ENCODE results near the gene MACROD1.

The MACROD1 gene

GRCh38 chr11:64118876-64119665 lies 46.8 kb downstream of the MACROD1 start:
- no peak for TF ChIP-seq PAX5 (IDR thresholded peaks at IDR 0.05; ENCODE audit: insufficient read depth, low read length, severe bottlenecking)
- TF ChIP-seq TAF1 (IDR thresholded peaks at IDR 0.05; ENCODE audit: low read depth, low read length): no peak
- no peak for DNase-seq (ENCODE audit: insufficient read length, low spot score)
- no peak for FAIRE-seq

- FAIRE-seq (no peak), DNase-seq (ENCODE audit: insufficient read length, low spot score) (no peak)
- TF ChIP-seq SPI1 (IDR thresholded peaks at IDR 0.05; ENCODE audit: low read depth, low read length) (no peak), POLR2A (IDR thresholded peaks at IDR 0.05; ENCODE audit: low read depth, low read length) (no peak), POLR2AphosphoS5 (IDR thresholded peaks at IDR 0.05; ENCODE audit: low read depth, low read length) (no peak), TAF1 (IDR thresholded peaks at IDR 0.05; ENCODE audit: low read depth, low read length) (no peak), PAX5 (IDR thresholded peaks at IDR 0.05; ENCODE audit: insufficient read depth, low read length, severe bottlenecking) (no peak), POU2F2 (IDR thresholded peaks at IDR 0.05; ENCODE audit: low read depth, low read length) (no peak)
Measured at GRCh38 chr11:64117763-64118459, 48.0 kb downstream of the MACROD1 start.

GRCh38 chr11:64115531-64116522 lies 50.1 kb downstream of the MACROD1 start:
- FAIRE-seq (no peak), DNase-seq (ENCODE audit: insufficient read length, low spot score) (no peak)
- TF ChIP-seq TAF1 (IDR thresholded peaks at IDR 0.05; ENCODE audit: low read depth, low read length) (no peak), PAX5 (IDR thresholded peaks at IDR 0.05; ENCODE audit: insufficient read depth, low read length, severe bottlenecking) (no peak), SPI1 (IDR thresholded peaks at IDR 0.05; ENCODE audit: low read depth, low read length) (no peak), POU2F2 (IDR thresholded peaks at IDR 0.05; ENCODE audit: low read depth, low read length) (no peak)

DNA sequence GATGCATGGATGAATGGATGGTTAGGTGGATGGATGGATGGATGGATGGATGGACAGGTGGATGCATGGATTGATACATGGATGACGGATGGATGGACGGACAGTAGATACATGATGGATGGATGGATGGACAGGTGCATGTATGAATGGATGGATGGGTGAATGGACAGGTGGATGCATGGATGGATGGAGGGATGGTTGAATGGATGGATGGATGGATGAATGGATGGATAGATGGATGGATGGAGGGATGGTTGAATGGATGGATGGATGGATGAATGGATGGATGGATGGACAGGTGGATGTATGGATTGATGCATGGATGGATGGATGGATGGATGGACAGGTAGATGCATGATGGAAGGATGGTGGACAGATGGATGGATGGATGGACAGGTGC lies 51.7 kb downstream of the MACROD1 start:
- FAIRE-seq (no peak), DNase-seq (ENCODE audit: insufficient read length, low spot score) (no peak)
- TF ChIP-seq PAX5 (IDR thresholded peaks at IDR 0.05; ENCODE audit: insufficient read depth, low read length, severe bottlenecking) (no peak), POU2F2 (IDR thresholded peaks at IDR 0.05; ENCODE audit: low read depth, low read length) (no peak), POLR2AphosphoS5 (IDR thresholded peaks at IDR 0.05; ENCODE audit: low read depth, low read length) (no peak), SPI1 (IDR thresholded peaks at IDR 0.05; ENCODE audit: low read depth, low read length) (no peak), POLR2A (IDR thresholded peaks at IDR 0.05; ENCODE audit: low read depth, low read length) (no peak), TAF1 (IDR thresholded peaks at IDR 0.05; ENCODE audit: low read depth, low read length) (no peak)

DNA sequence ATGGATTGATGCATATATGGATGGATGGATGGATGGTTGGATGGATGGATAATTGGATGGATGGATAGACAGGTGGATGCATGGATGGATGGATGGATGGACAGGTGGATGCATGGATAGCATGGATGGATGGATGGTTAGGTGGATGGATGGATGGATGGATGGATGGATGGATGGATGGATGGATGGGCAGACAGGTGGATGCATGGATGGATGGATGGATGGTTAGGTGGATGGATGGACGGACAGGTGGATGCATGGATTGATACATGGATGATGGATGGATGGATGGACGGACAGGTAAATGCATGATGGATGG lies 52.5 kb downstream of the MACROD1 start:
- no peak for FAIRE-seq
- no peak for DNase-seq (ENCODE audit: insufficient read length, low spot score)
- TF ChIP-seq PAX5 (IDR thresholded peaks at IDR 0.05; ENCODE audit: insufficient read depth, low read length, severe bottlenecking) (no peak), POU2F2 (IDR thresholded peaks at IDR 0.05; ENCODE audit: low read depth, low read length) (no peak), POLR2AphosphoS5 (IDR thresholded peaks at IDR 0.05; ENCODE audit: low read depth, low read length) (no peak), POLR2A (IDR thresholded peaks at IDR 0.05; ENCODE audit: low read depth, low read length) (no peak), TAF1 (IDR thresholded peaks at IDR 0.05; ENCODE audit: low read depth, low read length) (no peak), SPI1 (IDR thresholded peaks at IDR 0.05; ENCODE audit: low read depth, low read length) (no peak)

DNA sequence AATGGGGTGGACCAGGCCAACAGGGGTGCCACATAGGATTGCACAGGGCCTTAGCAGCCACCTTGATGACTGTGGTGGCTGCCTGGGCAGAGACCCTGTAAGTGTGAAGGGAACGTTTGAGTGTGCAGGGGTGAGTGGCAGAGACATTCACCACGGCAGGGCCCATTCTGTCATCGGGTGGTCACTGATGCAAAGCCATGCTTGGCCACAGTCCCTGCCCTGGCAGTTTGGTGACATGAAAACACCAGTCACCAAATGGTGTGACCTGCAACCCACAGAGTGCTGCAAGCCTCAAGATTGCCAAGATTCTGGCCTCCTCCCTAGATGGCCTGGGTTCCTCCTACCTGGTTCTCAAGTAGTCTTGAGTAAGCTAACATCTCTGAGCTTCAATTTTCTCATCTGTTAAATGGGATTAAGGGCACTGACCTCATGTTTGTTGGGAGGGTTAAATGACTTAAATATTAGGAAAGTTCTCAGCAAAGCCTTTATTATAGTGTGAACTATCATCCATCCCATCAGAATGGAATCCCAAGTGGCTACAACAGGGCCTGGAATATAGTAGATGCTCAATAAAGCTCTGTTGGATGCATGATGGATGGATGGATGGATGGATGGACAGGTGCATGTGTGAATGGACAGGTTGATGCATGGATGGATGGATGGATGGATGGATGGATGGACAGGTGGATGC lies 53.0 kb downstream of the MACROD1 start:
- TF ChIP-seq POLR2AphosphoS5 (IDR thresholded peaks at IDR 0.05; ENCODE audit: low read depth, low read length): no peak
- no peak for TF ChIP-seq TAF1 (IDR thresholded peaks at IDR 0.05; ENCODE audit: low read depth, low read length)
- TF ChIP-seq SPI1 (IDR thresholded peaks at IDR 0.05; ENCODE audit: low read depth, low read length): no peak
- TF ChIP-seq POLR2A (IDR thresholded peaks at IDR 0.05; ENCODE audit: low read depth, low read length): no peak
- TF ChIP-seq PAX5 (IDR thresholded peaks at IDR 0.05; ENCODE audit: insufficient read depth, low read length, severe bottlenecking): no peak
- TF ChIP-seq POU2F2 (IDR thresholded peaks at IDR 0.05; ENCODE audit: low read depth, low read length): no peak
- no peak for FAIRE-seq
- DNase-seq (ENCODE audit: insufficient read length, low spot score): no peak

DNA sequence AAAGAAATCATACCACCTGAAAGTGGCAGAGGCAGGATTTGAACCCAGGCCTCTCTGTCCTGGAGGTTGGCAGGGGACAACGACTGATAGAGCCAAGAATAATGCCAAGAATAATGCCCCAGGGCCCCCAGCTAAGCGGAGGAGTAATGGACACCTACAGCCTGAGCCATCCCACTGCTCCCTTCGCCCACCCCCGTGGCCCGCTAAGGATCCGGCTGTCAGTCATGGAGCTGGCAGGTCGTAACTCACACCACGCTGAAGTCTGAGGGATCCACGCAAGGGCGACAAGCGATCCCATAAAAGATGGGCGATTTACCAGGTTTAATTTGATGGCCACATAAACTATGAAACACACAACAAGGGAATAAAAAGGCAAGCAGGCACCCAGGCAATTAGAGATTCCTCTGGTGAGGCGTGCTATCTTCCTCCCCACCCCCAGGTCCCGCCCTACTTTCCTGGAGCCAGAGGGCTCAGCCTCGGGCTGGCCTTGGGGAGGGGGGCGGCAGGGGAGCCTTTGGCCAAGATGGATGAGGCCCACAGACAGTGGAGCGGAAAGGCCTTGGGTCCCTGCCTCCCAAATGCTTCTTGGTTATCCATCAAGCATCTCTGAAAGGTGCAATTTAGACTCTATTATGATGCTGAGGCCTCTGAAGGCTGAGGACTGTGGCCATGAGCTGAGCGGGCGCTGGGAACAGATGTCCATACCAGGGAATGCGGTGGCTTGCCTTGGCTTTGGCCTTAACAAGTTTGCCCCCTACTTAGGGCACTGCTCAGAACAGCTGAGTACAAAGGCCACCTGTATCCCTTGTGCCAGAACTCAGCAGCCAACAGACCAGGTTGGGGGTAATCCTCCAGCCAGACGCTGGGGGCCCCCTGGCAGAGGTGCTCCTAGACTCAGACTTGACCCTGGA lies 55.2 kb downstream of the MACROD1 start:
- TF ChIP-seq SPI1 (IDR thresholded peaks at IDR 0.05; ENCODE audit: low read depth, low read length): no peak
- TF ChIP-seq POU2F2 (IDR thresholded peaks at IDR 0.05; ENCODE audit: low read depth, low read length): no peak
- no peak for TF ChIP-seq POLR2AphosphoS5 (IDR thresholded peaks at IDR 0.05; ENCODE audit: low read depth, low read length)
- TF ChIP-seq TAF1 (IDR thresholded peaks at IDR 0.05; ENCODE audit: low read depth, low read length): no peak
- no peak for TF ChIP-seq PAX5 (IDR thresholded peaks at IDR 0.05; ENCODE audit: insufficient read depth, low read length, severe bottlenecking)
- TF ChIP-seq POLR2A (IDR thresholded peaks at IDR 0.05; ENCODE audit: low read depth, low read length): no peak
- DNase-seq (ENCODE audit: insufficient read length, low spot score): no peak
- FAIRE-seq: no peak

- FAIRE-seq (no peak), DNase-seq (ENCODE audit: insufficient read length, low spot score) (no peak)
- TF ChIP-seq POU2F2 (IDR thresholded peaks at IDR 0.05; ENCODE audit: low read depth, low read length) (no peak), SPI1 (IDR thresholded peaks at IDR 0.05; ENCODE audit: low read depth, low read length) (no peak), PAX5 (IDR thresholded peaks at IDR 0.05; ENCODE audit: insufficient read depth, low read length, severe bottlenecking) (no peak), POLR2A (IDR thresholded peaks at IDR 0.05; ENCODE audit: low read depth, low read length) (no peak), POLR2AphosphoS5 (IDR thresholded peaks at IDR 0.05; ENCODE audit: low read depth, low read length) (no peak), TAF1 (IDR thresholded peaks at IDR 0.05; ENCODE audit: low read depth, low read length) (no peak)
Measured at GRCh38 chr11:64109332-64109731, 56.6 kb downstream of the MACROD1 start.
